Measurements from ENCODE around the gene PCDH9. TPM values are rescaled to one million over a fixed set of nuclear protein-coding genes. Genes with fewer than 3 reads are reported as not detected.

PCDH9 gene
- total RNA-seq, 1 donor from 2014 or later = 0.40 TPM

DNA sequence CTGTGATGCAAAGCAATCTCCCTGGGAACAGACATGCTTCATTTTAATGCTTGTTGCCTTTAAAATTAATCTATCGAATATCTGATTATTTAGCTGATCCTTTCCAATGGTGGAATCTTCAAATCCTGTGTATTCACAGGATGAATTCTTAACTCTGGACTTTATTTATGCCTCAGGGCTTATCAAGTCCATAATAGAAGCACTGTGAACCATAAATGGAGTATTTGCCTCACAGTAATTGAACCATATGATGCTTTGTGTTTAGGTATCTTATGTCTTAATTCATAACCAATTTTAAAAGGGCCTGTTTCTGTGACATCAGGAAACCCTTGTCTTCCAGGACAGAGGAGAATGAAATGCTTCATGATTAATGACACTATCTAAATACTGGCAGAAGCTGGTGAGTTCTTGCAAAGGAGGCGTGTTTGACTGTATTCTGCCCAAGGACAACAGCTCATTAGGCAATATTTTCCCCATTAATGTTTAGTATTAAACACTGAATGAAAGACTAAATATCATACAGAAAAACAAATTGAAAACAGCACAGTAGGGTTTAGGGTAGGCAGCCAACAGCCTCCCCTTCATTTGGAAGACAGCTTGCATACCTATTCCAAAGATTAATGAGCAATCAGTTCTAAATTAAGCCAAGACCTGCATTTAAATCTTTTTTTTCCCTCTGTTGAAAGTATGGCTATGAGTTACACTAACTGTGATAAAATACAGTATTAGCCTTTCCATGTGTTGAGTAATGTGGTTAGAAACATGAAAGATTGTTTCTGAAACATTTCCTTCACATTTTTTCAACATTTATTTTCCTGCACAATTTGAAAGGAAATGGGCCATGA is 709.4 kb downstream of the PCDH9 start:
- DNase-seq (ENCODE audit: low read depth) = no peak
- TF ChIP-seq, protein P1, sequence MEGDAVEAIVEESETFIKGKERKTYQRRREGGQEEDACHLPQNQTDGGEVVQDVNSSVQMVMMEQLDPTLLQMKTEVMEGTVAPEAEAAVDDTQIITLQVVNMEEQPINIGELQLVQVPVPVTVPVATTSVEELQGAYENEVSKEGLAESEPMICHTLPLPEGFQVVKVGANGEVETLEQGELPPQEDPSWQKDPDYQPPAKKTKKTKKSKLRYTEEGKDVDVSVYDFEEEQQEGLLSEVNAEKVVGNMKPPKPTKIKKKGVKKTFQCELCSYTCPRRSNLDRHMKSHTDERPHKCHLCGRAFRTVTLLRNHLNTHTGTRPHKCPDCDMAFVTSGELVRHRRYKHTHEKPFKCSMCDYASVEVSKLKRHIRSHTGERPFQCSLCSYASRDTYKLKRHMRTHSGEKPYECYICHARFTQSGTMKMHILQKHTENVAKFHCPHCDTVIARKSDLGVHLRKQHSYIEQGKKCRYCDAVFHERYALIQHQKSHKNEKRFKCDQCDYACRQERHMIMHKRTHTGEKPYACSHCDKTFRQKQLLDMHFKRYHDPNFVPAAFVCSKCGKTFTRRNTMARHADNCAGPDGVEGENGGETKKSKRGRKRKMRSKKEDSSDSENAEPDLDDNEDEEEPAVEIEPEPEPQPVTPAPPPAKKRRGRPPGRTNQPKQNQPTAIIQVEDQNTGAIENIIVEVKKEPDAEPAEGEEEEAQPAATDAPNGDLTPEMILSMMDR (conservative IDR thresholded peaks at IDR 0.05; ENCODE audit: low read depth, low read length) = no peak
- no peak overlapping the region for H3K4me3 ChIP-seq (ENCODE audit: low read depth, low read length)

DNA sequence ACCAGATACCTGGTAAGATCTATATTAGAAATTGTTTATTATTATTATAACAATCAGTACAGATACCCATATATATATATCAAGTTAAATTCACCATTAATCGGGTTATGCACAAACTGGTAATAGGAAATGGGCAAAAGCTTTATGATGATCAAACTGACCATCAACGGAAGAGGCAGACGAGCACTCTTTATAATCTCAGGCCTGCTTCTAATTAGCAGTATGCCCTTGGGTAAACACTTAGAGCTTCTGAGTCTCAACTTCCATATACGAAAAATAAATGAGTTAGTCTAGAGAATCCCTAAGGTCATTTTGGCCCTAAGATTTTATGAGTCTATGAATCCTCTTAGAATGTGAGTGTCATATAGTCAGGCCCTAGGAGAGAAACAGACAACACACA is 710.9 kb downstream of the PCDH9 start:
- no peak overlapping the region for H3K4me3 ChIP-seq (ENCODE audit: low read depth, low read length)
- DNase-seq (ENCODE audit: low read depth) = no peak
- TF ChIP-seq, protein P1 (conservative IDR thresholded peaks at IDR 0.05; ENCODE audit: low read depth, low read length) = no peak

DNA sequence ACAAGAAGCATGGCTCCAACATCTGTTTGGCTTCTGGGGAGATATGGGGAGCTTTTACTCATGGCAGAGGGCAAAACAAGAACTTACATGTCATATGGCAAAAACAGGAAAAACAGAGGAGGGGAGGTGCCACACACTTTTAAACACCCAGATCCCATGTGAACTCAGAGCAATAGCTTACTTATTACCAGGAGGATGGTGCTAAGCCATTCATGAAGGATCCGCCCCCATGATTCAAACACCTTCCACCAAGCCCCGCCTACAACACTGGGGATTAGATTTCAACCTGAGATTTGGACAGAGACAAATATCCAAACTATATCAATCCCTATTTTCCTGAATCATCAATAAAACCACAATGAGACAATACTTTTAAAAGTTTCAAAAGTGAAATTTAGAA is 712.1 kb downstream of the PCDH9 start:
- DNase-seq (ENCODE audit: low read depth) = no peak
- TF ChIP-seq, protein P1 (conservative IDR thresholded peaks at IDR 0.05; ENCODE audit: low read depth, low read length) = no peak
- H3K4me3 ChIP-seq (ENCODE audit: low read depth, low read length) = no peak overlapping the region

DNA sequence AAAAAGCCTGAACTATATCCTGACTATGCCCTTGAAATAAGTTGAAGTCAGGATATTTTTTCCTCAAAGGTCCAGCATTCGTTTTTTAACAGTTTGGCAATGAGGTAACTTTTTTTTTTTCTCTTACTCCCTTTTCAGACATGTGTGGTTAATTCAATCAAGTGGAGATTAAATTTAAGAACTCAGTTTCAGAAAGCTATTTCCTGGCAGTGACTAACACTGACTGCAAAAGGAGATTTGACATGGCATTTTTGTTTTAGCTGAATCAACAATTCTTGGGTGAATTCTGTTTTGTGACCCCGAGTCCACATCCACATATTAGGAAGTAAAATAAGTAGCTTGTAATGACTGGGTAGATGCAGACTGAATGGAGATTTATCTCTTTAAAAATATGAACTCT is 716.4 kb downstream of the PCDH9 start:
- no peak for DNase-seq (ENCODE audit: low read depth)
- TF ChIP-seq, protein P1 (conservative IDR thresholded peaks at IDR 0.05; ENCODE audit: low read depth, low read length) = no peak
- H3K4me3 ChIP-seq (ENCODE audit: low read depth, low read length) = no peak overlapping the region

DNA sequence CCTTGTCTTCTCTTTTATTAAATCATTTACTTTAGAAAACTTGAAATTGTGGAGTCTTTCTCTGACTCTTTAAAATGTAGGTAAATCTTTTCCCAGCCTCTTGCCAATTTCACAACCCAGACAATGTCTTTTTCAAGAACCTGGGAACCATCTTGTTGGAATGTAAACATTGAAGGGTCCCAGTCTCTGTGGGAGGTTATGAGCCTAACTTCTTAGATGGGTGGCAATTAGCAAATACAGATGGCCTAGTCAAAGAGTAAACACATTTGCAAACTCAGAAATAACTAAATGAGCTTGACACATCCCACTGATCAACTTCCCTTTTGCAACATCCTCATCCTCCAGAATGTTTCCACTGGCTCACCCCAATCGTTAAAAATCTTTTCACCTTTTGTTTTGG is 721.0 kb downstream of the PCDH9 start:
- H3K4me3 ChIP-seq (ENCODE audit: low read depth, low read length) = no peak overlapping the region
- TF ChIP-seq, protein P1 (conservative IDR thresholded peaks at IDR 0.05; ENCODE audit: low read depth, low read length) = no peak
- DNase-seq (ENCODE audit: low read depth) = no peak

DNA sequence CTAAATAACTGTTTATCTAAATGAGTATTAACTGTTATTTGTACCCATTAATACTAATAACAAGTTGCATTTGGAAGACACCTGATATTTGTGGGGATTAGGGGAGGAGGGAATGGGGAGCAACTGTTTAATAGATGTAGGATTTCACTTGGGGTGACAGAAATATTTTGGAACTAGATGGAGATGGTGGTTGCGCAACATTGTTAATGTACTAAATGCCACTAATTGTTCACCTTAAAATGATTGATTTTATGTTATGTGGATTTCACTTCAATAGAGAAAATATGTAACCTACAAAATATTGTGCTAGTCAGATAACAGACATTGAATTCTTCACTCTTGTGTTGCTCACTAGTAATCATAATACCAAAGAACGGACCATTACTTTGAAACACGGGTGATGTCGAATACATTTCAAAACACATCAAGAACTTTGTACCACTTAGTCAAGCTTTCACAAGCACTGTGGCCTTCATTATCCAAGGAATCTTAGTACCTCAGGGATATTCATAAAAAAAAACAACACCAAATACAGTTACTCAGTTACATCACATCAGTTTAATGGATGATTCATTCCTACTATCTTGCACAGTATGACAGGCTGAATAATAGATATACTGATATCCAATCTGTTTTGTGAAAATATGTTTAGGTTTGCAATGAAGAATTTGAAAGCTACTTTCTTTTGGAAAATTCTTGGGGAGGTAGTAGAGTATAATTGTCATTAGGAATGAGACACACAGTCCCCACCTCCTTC is 721.8 kb downstream of the PCDH9 start:
- no peak for DNase-seq (ENCODE audit: low read depth)
- no peak overlapping the region for H3K4me3 ChIP-seq (ENCODE audit: low read depth, low read length)
- TF ChIP-seq, protein P1 (conservative IDR thresholded peaks at IDR 0.05; ENCODE audit: low read depth, low read length) = no peak

All from epithelial cell of proximal tubule (primary cell).